GM23338 (cell line): ENCODE data around the gene MLH1. TPM values are rescaled to one million over a fixed set of nuclear protein-coding genes. Genes with fewer than 3 reads are reported as not detected.

Source experiments
- ATAC-seq: fragments of 200-7000 bp; cut with Tn5 transposase; 3 replicates; pipeline ENCODE4 v1.9.1; 2020
- DNase-seq: peaks from one replicate; pipeline ENCODE4 v3.0.0-alpha.2; 2015; ENCODE audit warnings: low spot score
- H2AFZ ChIP-seq: fragments of 200-600 bp; sonication (generic); 2 replicates; pipeline ENCODE4 v1.8.0; 2016; ENCODE audit warnings: antibody characterized with exemption, mild to moderate bottlenecking, moderate library complexity
- H3F3A ChIP-seq: fragments of 200-600 bp; sonication (generic); replicated peaks from 2 replicates; pipeline ENCODE4 v1.8.0; 2017; ENCODE audit warnings: antibody characterized with exemption, mixed run types, low read depth
- H3K27ac ChIP-seq: fragments of 200-600 bp; sonication (generic); 2 replicates; pipeline ENCODE4 v1.6.1; 2016; ENCODE audit warnings: low read depth
- H3K27me3 ChIP-seq: fragments of 200-600 bp; sonication (generic); 2 replicates; pipeline ENCODE4 v1.8.0; 2016; ENCODE audit warnings: mild to moderate bottlenecking, mixed run types, moderate library complexity; ENCODE audit not compliant: insufficient read depth
- H3K36me3 ChIP-seq: fragments of 200-600 bp; sonication (generic); 2 replicates; pipeline ENCODE4 v1.8.0; 2016; ENCODE audit warnings: mild to moderate bottlenecking; ENCODE audit not compliant: insufficient read depth
- H3K4me1 ChIP-seq: fragments of 200-600 bp; sonication (generic); 2 replicates; pipeline ENCODE4 v1.8.0; 2016; ENCODE audit warnings: mild to moderate bottlenecking, moderate library complexity; ENCODE audit not compliant: insufficient read depth
- H3K4me2 ChIP-seq: fragments of 200-600 bp; sonication (generic); 2 replicates; pipeline ENCODE4 v1.7.1; 2017; ENCODE audit warnings: mixed run types
- H3K4me3 ChIP-seq: fragments of 200-600 bp; sonication (generic); 2 replicates; pipeline ENCODE4 v1.6.1; 2016; ENCODE audit warnings: mixed run types
- H3K79me2 ChIP-seq: fragments of 200-600 bp; sonication (generic); replicated peaks from 2 replicates; pipeline ENCODE4 v1.8.0; 2017; ENCODE audit warnings: mild to moderate bottlenecking; ENCODE audit not compliant: insufficient read depth
- H3K9me2 ChIP-seq: fragments of 200-600 bp; sonication (generic); 2 replicates; pipeline ENCODE4 v1.8.0; 2017; ENCODE audit not compliant: insufficient read depth
- H4K20me1 ChIP-seq: fragments of 200-600 bp; sonication (generic); replicated peaks from 2 replicates; pipeline ENCODE4 v1.8.0; 2017; ENCODE audit warnings: mild to moderate bottlenecking; ENCODE audit not compliant: insufficient read depth
- H3K27ac Mint-ChIP-seq: 2 replicates; pipeline ENCODE4 v1.8.0; 2020; ENCODE audit warnings: inconsistent platforms, mild to moderate bottlenecking, moderate library complexity, mixed read lengths
- H3K27me3 Mint-ChIP-seq: 3 replicates; pipeline ENCODE4 v1.8.0; 2022; ENCODE audit warnings: low read depth, mild to moderate bottlenecking, moderate library complexity, mixed read lengths, inconsistent platforms; ENCODE audit not compliant: insufficient read depth, poor library complexity
- H3K36me3 Mint-ChIP-seq: 3 replicates; pipeline ENCODE4 v1.8.0; 2021; ENCODE audit warnings: low read depth, mild to moderate bottlenecking, inconsistent platforms, moderate library complexity, mixed read lengths
- H3K4me1 Mint-ChIP-seq: 3 replicates; pipeline ENCODE4 v1.8.0; 2020; ENCODE audit warnings: mild to moderate bottlenecking, inconsistent platforms, mixed read lengths
- H3K4me3 Mint-ChIP-seq: 3 replicates; pipeline ENCODE4 v1.8.0; 2021; ENCODE audit warnings: moderate library complexity, mild to moderate bottlenecking, inconsistent platforms, mixed read lengths
- H3K9me3 Mint-ChIP-seq: 3 replicates; pipeline ENCODE4 v1.8.0; 2020; ENCODE audit warnings: moderate library complexity, mild to moderate bottlenecking, inconsistent platforms, mixed read lengths
- CREB1 ChIP-seq: fragments of 250-450 bp; sonication (Bioruptor Pico); IDR thresholded peaks from 2 replicates; pipeline ENCODE4 v1.5.0; 2020; ENCODE audit warnings: low read depth, mild to moderate bottlenecking, moderate library complexity
- CTCF ChIP-seq, 2 experiments: fragments of 200-600 bp in 1 of 2; sonication (generic) in 1 of 2; conservative IDR thresholded peaks; 2 replicates each; pipeline versions ENCODE4 v1.5.1 to v1.6.1; 2016 to 2017; ENCODE audit warnings: antibody characterized with exemption in 2 of 2, low read depth in 2 of 2, mild to moderate bottlenecking in 2 of 2, moderate library complexity in 1 of 2
- ETS1 ChIP-seq: IDR thresholded peaks from 2 replicates; pipeline ENCODE4 v1.6.1; 2016; ENCODE audit warnings: antibody characterized with exemption
- EZH2 ChIP-seq: fragments of 200-600 bp; sonication (generic); IDR thresholded peaks from one replicate; pipeline ENCODE4 v1.8.0; 2017; ENCODE audit warnings: antibody characterized with exemption, mild to moderate bottlenecking, low read depth; ENCODE audit not compliant: unreplicated experiment
- EZH2phosphoT487 ChIP-seq: fragments of 200-600 bp; sonication (generic); IDR thresholded peaks from one replicate; pipeline ENCODE4 v1.8.1; 2018; ENCODE audit warnings: antibody characterized with exemption; ENCODE audit not compliant: unreplicated experiment
- NANOG ChIP-seq: IDR thresholded peaks from 2 replicates; pipeline ENCODE4 v1.6.1; 2016; ENCODE audit warnings: antibody characterized with exemption, borderline replicate concordance
- POLR2AphosphoS5 ChIP-seq: IDR thresholded peaks from 2 replicates; pipeline ENCODE4 v1.6.1; 2016; ENCODE audit warnings: antibody characterized with exemption, low read depth
- REST ChIP-seq: IDR thresholded peaks from one replicate; pipeline ENCODE4 v1.6.1; 2018; ENCODE audit warnings: antibody characterized with exemption; ENCODE audit not compliant: unreplicated experiment
- STAT1 ChIP-seq: IDR thresholded peaks from one replicate; pipeline ENCODE4 v1.6.1; 2016; ENCODE audit warnings: antibody characterized with exemption; ENCODE audit not compliant: unreplicated experiment
- ZNF114 ChIP-seq: fragments of 250-450 bp; sonication (Bioruptor Pico); IDR thresholded peaks from 2 replicates; pipeline ENCODE4 v1.5.0; 2020; ENCODE audit warnings: mild to moderate bottlenecking, moderate library complexity
- ZNF331 ChIP-seq: fragments of 250-450 bp; sonication (Bioruptor Pico); IDR thresholded peaks from 2 replicates; pipeline ENCODE4 v1.5.0; 2020; ENCODE audit warnings: low read depth, mild to moderate bottlenecking, moderate library complexity
- polyA plus RNA-seq: library from polyadenylated mRNA; unstranded; fragments of >200 nt; fragmentation: Nextera tagmentation; extraction: Ambion mirVana; gene quantifications from 2 replicates; pipeline ENCODE4 v1.2.1, GENCODE V29; 2016
- total RNA-seq: library from RNA; depleted of rRNA; stranded (reverse); fragments of >200 nt; shearing (Covaris generic); gene quantifications from 2 replicates; pipeline ENCODE4 v1.2.3, GENCODE V29; 2014

The MLH1 gene
- total and polyA plus RNA-seq, 2 experiments from 2014 or later = 31.7 to 58.0 TPM

- Histone ChIP-seq H3K36me3 (peaks cover 15% of the 10 kb centered on the region), H4K20me1 (no peaks in the 10 kb centered on the region), H3K79me2 (no peaks in the 10 kb centered on the region), H3F3A (no peaks in the 10 kb centered on the region), H3K27me3 (no peaks in the 10 kb centered on the region), H2AFZ (no peak overlapping the region), H3K4me1 (no peaks in the 10 kb centered on the region), H3K4me3 (no peak overlapping the region), H3K27ac (no peak overlapping the region), H3K9me2 (no peaks in the 10 kb centered on the region), H3K4me2 (no peak overlapping the region)
- TF ChIP-seq NANOG (no peak), EZH2 (no peak), REST (no peak), EZH2phosphoT487 (no peak), CREB1 (CRISPR knock-in tag) (no peak), CTCF (conservative IDR thresholded peaks at IDR 0.05; ENCODE audit: low read depth in 2 of 2) (no peak), ETS1 (no peak), ZNF331 (no peak), ZNF114 (CRISPR knock-in tag) (no peak), STAT1 (no peak), POLR2AphosphoS5 (no peak)
- Mint-ChIP-seq H3K36me3 (peaks cover 16% of the 10 kb centered on the region), H3K9me3 (no peaks in the 10 kb centered on the region), H3K27ac (no peak overlapping the region), H3K4me1 (no peaks in the 10 kb centered on the region), H3K27me3 (peaks cover 3% of the 10 kb centered on the region), H3K4me3 (no peak overlapping the region)
- no peak for DNase-seq
- ATAC-seq = no peak
Observed at GRCh38 chr3:37058117-37058516, 64.8 kb downstream of the MLH1 start.

- Mint-ChIP-seq H3K36me3 (no peaks in the 10 kb centered on the region), H3K4me1 (no peaks in the 10 kb centered on the region), H3K27ac (no peak overlapping the region), H3K27me3 (peaks cover 1% of the 10 kb centered on the region), H3K4me3 (no peak overlapping the region), H3K9me3 (no peaks in the 10 kb centered on the region)
- no peak for DNase-seq
- H3K27ac ChIP-seq = no peak overlapping the region
- no peaks in the 10 kb centered on the region for H3F3A ChIP-seq
- no peak overlapping the region for H3K4me2 ChIP-seq
- no peaks in the 10 kb centered on the region for H3K79me2 ChIP-seq
- H2AFZ ChIP-seq = no peak overlapping the region
- no peaks in the 10 kb centered on the region for H3K36me3 ChIP-seq
- H3K9me2 ChIP-seq = no peaks in the 10 kb centered on the region
- H4K20me1 ChIP-seq = no peaks in the 10 kb centered on the region
- H3K27me3 ChIP-seq = no peaks in the 10 kb centered on the region
- no peak for ATAC-seq
- H3K4me1 ChIP-seq = no peaks in the 10 kb centered on the region
- no peak overlapping the region for H3K4me3 ChIP-seq
- TF ChIP-seq ZNF331 = no peak
- no peak for TF ChIP-seq POLR2AphosphoS5
- TF ChIP-seq NANOG = no peak
- no peak for TF ChIP-seq EZH2
- no peak for TF ChIP-seq CREB1 (CRISPR knock-in tag)
- no peak for TF ChIP-seq REST
- TF ChIP-seq ETS1 = no peak
- no peak for TF ChIP-seq STAT1
- TF ChIP-seq ZNF114 (CRISPR knock-in tag) = no peak
Observed at GRCh38 chr3:37064747-37065146, 71.4 kb downstream of the MLH1 start.
